NCI-H1694 (cell line): ENCODE results near the gene TTK.
"Not testable (repeated sequence)": the region's sequence is repeated elsewhere in the genome, so short reads cannot be mapped to it uniquely, and the experiment has no call there.

Experiments used
- DNase-seq: peaks from one replicate; lab custom pipeline; 2025; lab: John Stamatoyannopoulos, UW

The TTK gene

DNA sequence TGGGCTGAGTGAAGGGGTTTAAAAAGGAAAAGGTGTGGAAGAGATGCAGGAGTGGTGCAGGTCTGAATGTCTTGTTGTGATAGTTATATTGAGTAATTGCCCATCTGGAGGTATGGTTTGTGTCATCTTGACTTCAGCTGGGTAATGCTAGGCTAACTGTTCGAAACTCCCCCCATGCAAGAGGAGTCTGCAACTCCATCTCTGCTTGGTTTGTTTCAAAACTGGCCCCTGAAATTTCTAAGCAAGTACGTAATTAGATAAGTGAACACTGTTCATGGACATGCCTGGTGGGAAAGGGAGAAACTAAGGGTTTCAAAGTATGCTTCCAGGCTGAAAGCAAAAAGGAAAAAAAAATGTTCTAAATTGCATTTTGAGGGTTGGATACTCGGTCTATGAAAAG, 17.1 kb downstream of the TTK start:
- DNase-seq = no peak

- no peak for DNase-seq
Measured at GRCh38 chr6:80022803-80023202, 18.4 kb downstream of the TTK start.

GRCh38 chr6:80028589-80028988, 24.1 kb downstream of the TTK start:
- no peak for DNase-seq

- DNase-seq = no peak
Measured at GRCh38 chr6:80029470-80029869, 25.0 kb downstream of the TTK start.

DNA sequence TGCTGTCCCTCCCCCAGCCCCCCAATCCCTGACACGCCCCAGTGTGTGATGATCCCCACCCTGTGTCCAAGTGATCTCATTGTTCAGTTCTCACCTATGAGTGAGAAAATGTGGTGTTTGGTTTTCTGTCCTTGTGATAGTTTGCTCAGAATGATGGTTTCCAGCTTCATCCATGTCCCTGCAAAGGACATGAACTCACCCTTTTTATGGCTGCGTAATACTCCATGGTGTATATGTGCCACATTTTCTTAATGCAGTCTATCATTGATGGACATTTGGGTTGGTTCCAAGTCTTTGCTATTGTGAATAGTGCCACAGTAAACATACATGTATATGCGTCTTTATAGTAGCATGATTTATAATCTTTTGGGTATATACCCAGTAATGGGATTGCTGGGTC, 43.8 kb downstream of the TTK start:
- DNase-seq = not testable (repeated sequence)

GRCh38 chr6:80060774-80061173, 56.3 kb downstream of the TTK start:
- no peak for DNase-seq

DNA sequence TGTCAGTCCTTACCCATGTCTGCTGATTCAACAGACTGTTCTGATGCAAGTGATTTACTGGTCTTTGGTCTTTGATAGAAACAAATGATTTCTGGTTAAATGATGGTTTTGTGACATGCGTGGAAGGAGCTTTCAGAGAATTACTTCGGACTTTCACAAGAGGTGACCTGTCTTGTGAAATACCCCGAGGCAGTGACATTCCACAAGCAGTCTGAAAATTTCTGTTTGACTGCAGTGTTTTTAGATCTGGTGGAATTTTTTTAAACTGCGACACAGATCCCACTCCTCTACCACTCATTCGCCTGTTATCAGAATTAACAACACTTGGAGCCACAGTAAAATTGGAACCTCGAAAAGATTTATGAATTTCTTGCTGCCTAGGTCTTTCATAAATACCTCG, 63.7 kb downstream of the TTK start:
- DNase-seq = not testable (repeated sequence)

DNA sequence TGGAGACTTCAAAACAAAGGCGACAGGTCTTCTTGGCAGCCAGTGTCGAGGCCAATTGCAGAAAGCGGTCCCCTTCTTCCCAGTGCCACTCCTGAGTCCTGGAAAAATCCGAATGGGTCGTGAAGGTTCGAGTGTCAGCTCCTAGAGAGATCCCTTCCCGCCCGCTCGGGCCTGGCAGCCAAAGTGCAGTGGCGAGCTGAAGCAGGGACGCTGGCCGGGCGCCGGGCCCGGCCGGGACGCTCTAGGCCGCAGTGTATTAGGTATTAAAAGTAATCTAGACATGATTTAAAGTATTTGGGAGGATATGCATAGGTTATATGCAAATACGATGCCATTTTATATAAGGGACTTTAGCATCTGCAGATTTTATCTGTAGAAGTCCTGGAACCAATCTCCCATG, 66.0 kb downstream of the TTK start:
- DNase-seq = not testable (repeated sequence)

DNA sequence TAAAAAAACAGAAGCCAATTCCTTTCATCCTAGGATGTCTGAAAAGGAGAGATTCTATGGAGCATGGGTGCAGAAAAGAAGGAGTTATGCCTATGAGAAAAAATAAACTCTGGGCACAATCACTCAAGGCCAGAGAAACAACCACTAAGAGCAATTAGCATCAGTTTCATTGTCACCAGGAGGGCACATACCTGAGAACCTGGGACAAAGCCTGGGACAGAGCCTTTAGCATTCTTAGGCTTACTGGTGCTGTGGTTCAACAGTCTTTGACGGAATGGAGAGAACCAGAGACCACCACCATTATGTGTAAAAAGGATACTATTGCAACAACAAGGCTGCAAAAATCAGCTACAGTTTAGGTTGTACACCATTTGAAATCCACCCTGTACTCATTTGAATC, 72.6 kb downstream of the TTK start:
- no peak for DNase-seq

DNA sequence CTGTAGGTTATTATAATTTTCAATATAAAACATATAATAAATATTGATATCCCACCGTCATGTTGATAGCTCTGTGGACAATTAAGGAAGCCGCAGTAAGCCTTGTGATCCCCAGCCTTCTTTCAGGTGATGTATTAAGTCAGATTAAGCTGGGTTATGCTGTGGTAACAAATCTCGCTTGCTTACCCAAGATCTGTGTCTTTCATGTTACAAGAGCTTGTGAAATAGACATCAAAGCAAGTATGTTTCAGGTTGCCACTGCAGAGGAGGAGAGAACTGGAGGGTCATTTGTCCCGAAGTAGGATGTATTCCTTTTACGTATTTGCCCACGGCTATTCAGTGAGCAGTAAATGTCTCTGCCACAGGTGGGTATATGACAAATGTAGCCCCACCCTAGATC, 84.2 kb downstream of the TTK start:
- DNase-seq = no peak

DNA sequence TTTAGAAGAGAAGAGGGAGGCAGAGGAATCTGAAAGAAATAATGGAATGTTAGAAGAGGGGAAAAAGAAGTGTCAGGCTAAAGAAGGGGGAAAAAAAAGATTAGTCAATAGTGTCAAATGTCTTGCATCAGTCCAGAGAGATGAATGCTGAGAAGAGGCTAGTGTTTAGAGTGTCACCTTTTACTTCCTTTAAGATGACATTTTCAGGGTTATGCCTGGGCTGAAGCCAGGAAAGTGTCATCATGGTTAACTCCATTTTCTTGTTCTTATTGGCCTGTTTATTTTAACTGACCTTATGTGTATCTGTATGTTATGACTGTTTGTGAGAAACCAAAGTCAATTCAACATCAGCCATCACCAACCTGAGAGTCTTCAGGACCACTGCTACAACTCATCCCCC, 87.1 kb downstream of the TTK start:
- DNase-seq = no peak
